Endometrial microvascular endothelial cells (primary cell): Measurements from ENCODE around the gene OR10Z1. TPM values are rescaled to one million over a fixed set of nuclear protein-coding genes. Genes with fewer than 3 reads are reported as not detected.

Experiments used
- in situ Hi-C: cut with HindIII; loops from 2 replicates; pipeline ENCODE4 v1.10.0; 2017; ENCODE audit warnings: low sequenced_read_pairs, low pct_unique_long_range_greater_than_20kb; ENCODE audit errors: inconsistent ontology term
- total RNA-seq: library from RNA; depleted of rRNA; stranded (reverse); fragments of >200 nt; gene quantifications from one replicate; pipeline ENCODE4 v1.2.3, GENCODE V29; 2015; ENCODE audit errors: inconsistent ontology term

OR10Z1 gene
- total RNA-seq: not detected

GRCh38 chr1:158604968-158605367 is at the start of gene OR10Z1:
OR10Z1 (plus strand) TSS chr1:158605268; CDS start chr1:158606439, 1,171 bp downstream.
- in situ Hi-C loops: no loop called here

DNA sequence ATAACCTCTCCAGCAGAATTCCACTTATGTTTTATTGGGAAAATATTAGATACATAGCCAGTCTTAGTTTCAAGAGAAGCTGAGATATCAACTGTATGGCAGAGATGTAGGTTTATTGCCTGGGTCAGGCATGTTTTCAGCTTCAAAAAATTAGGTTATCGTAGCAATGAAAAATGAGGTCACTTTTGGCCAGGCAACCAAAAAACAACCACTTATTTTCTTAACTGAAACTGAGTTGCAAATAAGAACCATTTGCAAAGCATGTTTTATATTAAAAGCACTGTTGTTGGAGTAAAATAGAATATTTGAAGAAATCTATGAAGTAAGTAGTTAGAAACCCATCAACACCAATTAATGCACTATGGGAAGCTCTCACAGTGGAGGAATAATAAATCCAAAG is 45.4 kb upstream of the OR10Z1 start:
- in situ Hi-C loops: no loop called here

GRCh38 chr1:158563853-158564252 is 41.2 kb upstream of the OR10Z1 start:
- in situ Hi-C loops: no loop called here

- in situ Hi-C loops: no loop called here
Measured at GRCh38 chr1:158564608-158565007, 40.5 kb upstream of the OR10Z1 start.

GRCh38 chr1:158570480-158570879 is 34.6 kb upstream of the OR10Z1 start, which contains the start of gene OR6P1:
OR6P1 (minus strand) TSS chr1:158570580; CDS start chr1:158563604, 6,976 bp downstream.
- in situ Hi-C loops: no loop called here

DNA sequence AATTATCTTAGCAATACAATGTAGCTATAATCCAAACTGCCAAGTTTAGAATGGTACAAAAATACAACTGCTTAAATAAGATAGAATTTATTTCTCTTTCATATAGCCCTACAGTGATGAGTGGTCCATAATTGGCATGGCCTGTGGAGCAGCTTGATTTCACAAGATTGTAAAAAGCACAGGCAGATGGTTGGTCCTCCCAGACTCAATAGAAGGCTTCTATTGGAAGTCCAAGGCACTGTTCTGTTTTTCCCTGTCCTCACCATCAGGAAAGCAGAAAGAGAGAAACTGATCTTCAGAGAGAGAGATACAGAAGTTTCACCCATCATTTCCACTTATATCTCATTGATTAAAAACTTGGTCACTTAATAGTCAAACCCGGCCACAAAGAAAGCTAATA is 32.8 kb upstream of the OR10Z1 start:
- in situ Hi-C loops: no loop called here

DNA sequence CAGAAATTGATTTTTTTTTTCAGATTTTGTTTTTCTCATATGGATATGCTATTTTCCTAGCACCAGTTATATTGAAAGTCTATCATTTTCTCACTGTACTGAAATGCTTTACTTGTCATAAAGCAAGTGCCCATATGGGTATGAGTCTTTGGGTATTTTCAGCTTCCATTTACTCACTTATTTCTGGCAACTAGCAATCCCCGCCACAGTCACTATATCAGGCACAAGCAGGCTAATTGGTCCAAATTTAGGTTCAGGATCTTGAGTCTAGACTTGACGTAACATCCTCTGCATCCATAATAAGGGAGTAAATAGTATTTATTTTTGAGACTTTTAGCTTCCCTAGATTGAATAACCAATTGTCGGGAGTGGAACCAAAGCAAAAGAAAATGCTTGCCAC is 27.5 kb upstream of the OR10Z1 start:
- in situ Hi-C loops: no loop called here

GRCh38 chr1:158579733-158580132 is 25.3 kb upstream of the OR10Z1 start, which contains the start of gene OR10X1:
OR10X1 (minus strand) TSS chr1:158579899; CDS start chr1:158579899, 0 bp downstream.
- in situ Hi-C loops: no loop called here

DNA sequence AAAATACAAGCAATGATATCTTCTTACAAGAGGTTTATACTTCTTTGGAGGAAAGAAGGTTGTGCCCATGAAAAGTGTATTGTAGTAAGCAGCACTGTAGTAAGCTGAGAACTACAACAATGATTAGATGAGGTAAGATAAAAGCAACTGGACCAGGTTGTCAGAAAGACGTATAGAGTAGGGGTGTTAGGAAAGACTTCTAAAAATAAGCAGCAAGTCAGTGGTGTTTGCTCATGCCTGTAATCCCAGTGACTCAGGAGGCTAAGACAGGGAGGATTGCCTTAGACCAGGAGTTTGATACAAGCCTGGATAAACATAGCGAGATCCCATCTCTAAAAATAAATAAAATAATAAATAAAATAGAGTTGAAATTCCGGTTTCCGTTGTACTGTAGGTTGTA is 21.1 kb upstream of the OR10Z1 start:
- in situ Hi-C loops: no loop called here

GRCh38 chr1:158586942-158587341 is 18.1 kb upstream of the OR10Z1 start:
- in situ Hi-C loops: no loop called here

- in situ Hi-C loops: no loop called here
Measured at GRCh38 chr1:158600735-158601134, 4.3 kb upstream of the OR10Z1 start.

- in situ Hi-C loops: no loop called here
Measured at GRCh38 chr1:158607296-158607695, 2.2 kb downstream of the OR10Z1 start.

GRCh38 chr1:158611916-158612315 is 6.8 kb downstream of the OR10Z1 start:
- in situ Hi-C loops: no loop called here

- in situ Hi-C loops: no loop called here
Measured at GRCh38 chr1:158613764-158614163, 8.7 kb downstream of the OR10Z1 start.

- in situ Hi-C loops: no loop called here
Measured at GRCh38 chr1:158638146-158638545, 33.1 kb downstream of the OR10Z1 start.

DNA sequence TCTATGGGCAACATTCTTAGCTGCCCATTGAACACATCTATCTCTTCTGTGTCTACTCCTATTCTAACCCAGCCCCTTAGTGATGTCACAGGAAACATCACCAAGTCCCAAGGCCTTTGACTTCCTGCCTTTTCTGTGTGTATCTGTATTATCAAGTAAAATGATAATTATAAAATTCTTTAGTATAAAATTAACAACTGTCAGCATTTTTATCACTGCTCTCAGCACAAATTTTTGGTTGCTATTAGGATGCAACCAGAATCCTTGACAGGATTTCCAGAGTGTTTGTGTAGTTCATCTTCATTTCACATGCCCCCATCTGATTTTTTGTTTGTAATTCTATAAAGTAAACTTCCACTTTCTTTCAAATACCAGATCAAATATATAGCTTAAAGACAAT is 33.8 kb downstream of the OR10Z1 start:
- in situ Hi-C loops: no loop called here

DNA sequence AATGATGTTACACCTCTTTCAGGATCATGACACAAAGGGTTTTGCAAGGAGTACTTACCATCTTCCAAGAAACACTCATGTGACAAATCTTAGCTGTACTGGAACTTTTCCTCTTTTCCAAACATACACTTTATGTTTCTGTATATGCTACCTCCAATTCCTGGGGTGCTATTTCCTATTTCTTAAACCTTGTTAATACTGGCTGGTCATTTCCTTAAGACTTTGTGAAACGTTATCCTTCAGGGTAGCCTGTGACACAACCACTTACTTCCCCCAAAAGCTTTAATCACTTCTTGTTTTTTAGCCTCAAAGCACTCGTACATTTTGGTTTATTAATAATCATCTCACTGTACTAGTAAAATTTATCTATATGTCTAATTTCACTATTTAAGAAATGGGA is 39.4 kb downstream of the OR10Z1 start:
- in situ Hi-C loops: no loop called here

GRCh38 chr1:158646465-158646864 is 41.4 kb downstream of the OR10Z1 start:
- in situ Hi-C loops: no loop called here

DNA sequence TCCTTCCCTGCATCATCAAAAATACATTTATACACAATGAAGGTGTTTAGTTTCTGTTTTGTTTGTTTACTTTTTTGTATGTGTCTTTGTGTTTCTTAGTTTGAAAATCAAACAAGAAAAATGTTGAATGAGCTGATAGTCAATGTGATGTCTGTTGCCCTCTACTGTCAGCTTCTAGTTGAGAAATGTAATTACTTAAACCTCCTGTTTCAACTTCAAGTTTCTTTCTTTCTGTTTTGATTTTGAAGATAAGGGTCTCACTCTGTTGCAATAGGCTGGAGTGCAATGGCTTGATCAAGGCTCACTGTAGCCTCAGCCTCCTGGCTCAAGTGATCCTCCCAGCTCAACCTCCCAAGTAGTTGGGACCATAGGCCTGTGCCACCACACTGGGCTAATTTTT is 44.0 kb downstream of the OR10Z1 start:
- in situ Hi-C loops: no loop called here

GRCh38 chr1:158652721-158653334 is 47.8 kb downstream of the OR10Z1 start:
- in situ Hi-C loops: no loop called here

DNA sequence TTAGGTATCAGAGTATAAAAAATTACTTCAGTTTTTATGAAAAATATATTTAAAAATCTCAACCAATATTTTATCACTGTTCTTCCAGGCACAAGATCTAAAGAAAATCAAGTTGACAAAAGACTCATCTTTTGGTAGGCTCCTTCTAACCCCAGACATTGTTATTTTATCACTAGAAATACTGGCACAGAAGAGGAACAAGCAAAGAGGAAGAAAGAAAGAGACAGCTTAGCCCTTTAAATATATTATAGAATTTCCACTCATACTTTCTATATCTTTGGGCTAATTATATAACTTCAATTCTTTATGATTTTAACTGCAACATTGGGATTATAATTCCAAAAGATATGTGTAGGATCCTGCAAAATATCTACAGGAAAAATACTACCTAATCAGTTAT is 49.0 kb downstream of the OR10Z1 start:
- in situ Hi-C loops: no loop called here
